GM12801 (cell line): ENCODE measurements around the gene CELF4.

ENCODE experiments used
- TF ChIP-seq, protein P1 (sequence below): IDR thresholded peaks from one replicate; pipeline ENCODE4 v1.5.1; 2011; ENCODE audit warnings: control low read depth; ENCODE audit not compliant: insufficient read length; ENCODE audit errors: extremely low read depth

CELF4 gene

GRCh38 chr18:37539236-37539635 lies 26.4 kb downstream of the CELF4 start:
- TF ChIP-seq, protein P1, sequence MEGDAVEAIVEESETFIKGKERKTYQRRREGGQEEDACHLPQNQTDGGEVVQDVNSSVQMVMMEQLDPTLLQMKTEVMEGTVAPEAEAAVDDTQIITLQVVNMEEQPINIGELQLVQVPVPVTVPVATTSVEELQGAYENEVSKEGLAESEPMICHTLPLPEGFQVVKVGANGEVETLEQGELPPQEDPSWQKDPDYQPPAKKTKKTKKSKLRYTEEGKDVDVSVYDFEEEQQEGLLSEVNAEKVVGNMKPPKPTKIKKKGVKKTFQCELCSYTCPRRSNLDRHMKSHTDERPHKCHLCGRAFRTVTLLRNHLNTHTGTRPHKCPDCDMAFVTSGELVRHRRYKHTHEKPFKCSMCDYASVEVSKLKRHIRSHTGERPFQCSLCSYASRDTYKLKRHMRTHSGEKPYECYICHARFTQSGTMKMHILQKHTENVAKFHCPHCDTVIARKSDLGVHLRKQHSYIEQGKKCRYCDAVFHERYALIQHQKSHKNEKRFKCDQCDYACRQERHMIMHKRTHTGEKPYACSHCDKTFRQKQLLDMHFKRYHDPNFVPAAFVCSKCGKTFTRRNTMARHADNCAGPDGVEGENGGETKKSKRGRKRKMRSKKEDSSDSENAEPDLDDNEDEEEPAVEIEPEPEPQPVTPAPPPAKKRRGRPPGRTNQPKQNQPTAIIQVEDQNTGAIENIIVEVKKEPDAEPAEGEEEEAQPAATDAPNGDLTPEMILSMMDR: no peak

DNA sequence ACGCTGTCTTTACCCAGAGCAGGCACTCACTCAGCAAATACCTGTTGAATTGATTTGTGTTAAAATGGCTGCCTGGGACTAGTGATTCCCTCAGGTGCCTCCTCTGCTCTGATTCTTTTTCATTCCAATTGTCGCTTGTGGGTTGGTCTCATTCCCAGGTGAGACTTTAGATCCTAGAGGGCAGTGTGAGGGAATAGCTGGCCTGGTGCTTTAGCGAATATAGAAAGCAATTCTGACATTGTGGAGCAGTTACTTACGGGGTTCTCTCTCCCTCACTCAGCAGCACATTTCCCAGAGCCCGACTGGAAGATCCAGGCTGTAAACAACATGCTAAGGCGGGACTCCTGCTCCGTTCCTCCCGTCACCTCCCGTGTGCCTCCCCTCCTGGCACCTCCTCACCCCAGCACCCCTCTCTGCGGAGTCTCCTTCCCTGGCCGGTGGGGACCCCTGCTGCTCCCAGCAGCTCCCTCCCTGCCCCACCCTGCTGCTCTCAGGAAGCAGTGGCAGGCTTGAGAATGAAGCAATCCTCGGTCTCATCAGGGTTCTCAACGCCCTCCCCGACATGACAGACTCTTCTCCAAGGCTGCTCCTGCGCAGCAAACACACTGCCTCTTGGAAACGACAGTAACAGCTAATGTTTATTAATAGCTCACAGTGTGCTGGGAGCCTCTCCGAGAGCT lies 26.9 kb downstream of the CELF4 start:
- TF ChIP-seq, protein P1: no peak

- TF ChIP-seq, protein P1: no peak
These were observed 27.6 kb downstream of the CELF4 start for GRCh38 chr18:37537868-37538525.

GRCh38 chr18:37536656-37537055 lies 28.9 kb downstream of the CELF4 start:
- TF ChIP-seq, protein P1: no peak

DNA sequence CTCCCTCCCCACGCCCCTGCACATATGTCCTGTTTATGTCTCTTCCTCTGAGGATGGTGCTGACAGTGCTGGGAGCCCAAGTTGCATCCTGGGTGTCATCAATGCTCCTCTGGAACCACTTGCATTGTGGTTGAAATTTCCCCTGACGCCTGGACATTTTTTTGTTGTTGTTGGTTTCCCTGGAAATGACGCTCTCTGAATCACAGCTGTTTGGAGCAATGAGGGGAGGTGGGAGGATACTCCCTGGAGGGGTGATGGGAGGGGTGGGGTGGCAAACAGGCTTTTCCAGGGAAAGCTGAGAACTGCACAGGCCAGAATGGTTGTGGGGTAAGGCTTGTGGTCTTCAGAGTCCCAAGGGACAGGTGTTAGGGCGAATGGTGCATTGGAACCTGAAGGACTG lies 29.6 kb downstream of the CELF4 start:
- TF ChIP-seq, protein P1: no peak

DNA sequence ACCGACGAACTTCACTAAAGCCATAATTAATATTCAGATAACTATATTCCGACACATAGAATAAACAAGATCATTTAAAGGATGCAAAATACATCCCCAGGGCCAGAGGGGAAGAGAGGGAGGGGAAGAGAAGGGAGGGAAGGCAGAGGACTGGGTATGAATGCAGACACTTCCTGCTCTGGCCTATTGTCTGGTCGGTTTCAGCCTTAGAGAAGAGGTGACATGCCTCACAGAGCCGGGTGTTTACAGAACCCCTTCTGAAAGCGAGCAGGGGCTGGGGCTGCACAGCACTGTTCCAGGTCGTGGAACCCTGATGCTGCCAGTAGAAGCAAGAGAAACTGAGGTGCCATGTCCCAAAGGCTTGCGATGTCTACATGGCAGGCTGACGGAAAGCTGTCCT lies 31.0 kb downstream of the CELF4 start:
- TF ChIP-seq, protein P1: no peak

DNA sequence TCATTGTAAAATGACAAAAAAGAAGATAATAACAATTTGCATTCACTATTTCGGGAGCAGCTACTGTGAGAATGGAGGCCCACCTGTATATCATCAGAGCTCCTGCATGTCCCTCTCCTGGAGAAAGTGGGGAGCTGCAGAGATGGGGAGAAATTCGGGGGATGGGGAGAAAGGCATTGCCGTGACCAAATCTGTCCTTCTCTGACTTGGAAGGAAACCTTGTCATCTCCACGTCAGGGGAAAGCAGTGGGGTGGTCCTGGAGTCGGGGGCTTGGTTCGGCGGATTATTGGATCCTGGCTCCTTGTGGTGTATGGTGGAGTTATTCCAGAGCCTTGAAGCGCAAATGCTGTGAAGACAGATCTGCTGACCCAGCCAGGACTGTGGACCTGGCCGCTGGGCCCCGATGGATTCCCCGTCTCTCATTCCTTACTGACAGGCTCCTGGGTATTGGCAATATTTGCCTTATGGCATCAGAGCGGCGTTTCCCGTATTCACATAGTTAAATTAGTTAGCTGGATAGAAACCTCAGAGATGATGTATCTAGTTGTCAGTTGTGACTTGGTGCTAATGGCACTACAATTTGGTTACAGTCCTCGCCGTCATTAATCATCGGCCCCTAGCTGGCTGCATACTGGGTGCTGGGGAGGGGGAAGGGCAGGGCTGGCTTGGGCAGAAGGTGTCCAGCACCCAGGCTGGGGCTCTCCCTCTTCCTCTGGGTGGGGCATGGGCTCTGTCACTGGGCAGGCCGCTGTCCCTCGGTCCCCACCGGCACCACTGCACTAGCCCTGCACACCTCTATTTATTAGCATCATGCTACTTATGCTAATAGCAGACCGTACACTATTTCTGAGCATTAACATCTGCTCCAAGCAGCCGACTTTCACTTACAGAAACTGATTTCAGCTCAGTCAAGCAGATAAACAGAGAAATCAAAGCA lies 31.7 kb downstream of the CELF4 start:
- TF ChIP-seq, protein P1: no peak
